ENCODE results near the gene ADGRE3.
"Not testable (repeated sequence)": the region's sequence is repeated elsewhere in the genome, so short reads cannot be mapped to it uniquely, and the experiment has no call there.

DNA sequence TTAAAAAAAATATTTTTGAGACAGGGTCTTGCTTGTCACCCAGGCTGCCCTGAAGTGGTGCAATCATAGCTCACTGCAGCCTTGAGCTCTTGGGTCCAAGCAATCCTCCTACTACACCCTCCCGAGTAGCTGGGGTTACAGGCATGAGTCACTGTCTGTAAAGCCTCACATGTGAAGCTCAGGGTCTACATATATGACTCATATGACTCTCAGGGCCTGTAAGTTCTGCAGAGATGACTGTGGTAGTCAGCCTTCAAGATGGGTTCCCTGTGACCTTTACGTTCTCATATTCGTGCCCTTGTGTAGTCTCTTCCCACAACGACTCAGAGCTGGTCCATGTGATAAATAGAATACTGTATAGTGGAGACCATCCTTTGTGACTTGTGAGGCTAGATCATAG lies 85.2 kb downstream of the ADGRE3 start:
- TF ChIP-seq, protein P1, sequence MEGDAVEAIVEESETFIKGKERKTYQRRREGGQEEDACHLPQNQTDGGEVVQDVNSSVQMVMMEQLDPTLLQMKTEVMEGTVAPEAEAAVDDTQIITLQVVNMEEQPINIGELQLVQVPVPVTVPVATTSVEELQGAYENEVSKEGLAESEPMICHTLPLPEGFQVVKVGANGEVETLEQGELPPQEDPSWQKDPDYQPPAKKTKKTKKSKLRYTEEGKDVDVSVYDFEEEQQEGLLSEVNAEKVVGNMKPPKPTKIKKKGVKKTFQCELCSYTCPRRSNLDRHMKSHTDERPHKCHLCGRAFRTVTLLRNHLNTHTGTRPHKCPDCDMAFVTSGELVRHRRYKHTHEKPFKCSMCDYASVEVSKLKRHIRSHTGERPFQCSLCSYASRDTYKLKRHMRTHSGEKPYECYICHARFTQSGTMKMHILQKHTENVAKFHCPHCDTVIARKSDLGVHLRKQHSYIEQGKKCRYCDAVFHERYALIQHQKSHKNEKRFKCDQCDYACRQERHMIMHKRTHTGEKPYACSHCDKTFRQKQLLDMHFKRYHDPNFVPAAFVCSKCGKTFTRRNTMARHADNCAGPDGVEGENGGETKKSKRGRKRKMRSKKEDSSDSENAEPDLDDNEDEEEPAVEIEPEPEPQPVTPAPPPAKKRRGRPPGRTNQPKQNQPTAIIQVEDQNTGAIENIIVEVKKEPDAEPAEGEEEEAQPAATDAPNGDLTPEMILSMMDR (conservative IDR thresholded peaks at IDR 0.05; ENCODE audit: low read length), result not testable (repeated sequence)
- not testable (repeated sequence) for TF ChIP-seq EZH2phosphoT487 (IDR thresholded peaks at IDR 0.05; ENCODE audit: borderline replicate concordance, low read depth, low read length)

Measured in OCI-LY7 (cell line).